ENCODE data around the gene BST1. TPM values are rescaled to one million over a fixed set of nuclear protein-coding genes. Genes with fewer than 3 reads are reported as not detected.

BST1 gene
- total and polyA plus RNA-seq, 3 donors from 2014 or later = 1.1 to 6.9 (median 1.6) TPM

DNA sequence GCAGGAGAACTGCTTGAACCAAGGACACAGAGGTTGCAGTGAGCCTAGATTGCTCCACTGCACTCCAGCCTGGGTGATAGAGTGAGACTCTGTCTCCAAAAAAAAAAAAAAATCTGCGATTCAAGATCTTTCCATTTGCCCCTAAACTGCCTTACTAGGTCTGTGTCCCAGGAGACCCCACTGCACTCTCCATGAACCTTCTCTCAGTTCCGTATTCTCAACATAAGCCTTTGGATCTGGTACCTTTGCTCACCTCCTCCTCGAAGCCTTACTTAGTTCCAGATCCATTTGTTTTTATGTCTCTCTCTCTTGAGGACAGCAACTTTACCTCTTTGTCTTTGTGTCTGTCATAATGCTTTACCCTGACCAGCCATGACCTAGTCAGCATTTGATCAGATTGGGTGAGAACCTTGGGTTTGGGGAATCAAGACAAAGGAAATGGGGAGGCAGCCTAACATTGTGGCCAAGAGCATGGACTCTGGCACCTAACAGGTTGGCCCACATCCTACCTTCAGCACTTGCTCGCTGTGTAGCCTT, 33.7 kb downstream of the BST1 start:
- TF ChIP-seq CTCF (IDR thresholded peaks at IDR 0.05) (no peak), POLR2A (IDR thresholded peaks at IDR 0.05) (no peak)
- 75 to 86% methylated on average over 4 of the region's 4 CpGs for WGBS, 2 donors
- H3K4me3 ChIP-seq = no peak overlapping the region
- no peaks in the 10 kb centered on the region for H3K27me3 ChIP-seq
- intact Hi-C loops (cut with DNase I; ENCODE audit: low total_unique reads) = no loop called here
- H3K27ac ChIP-seq = no peak overlapping the region
- no peaks in the 10 kb centered on the region for H3K36me3 ChIP-seq (ENCODE audit: low read depth, missing control alignments)
- H3K4me1 ChIP-seq = no peaks in the 10 kb centered on the region
- no peak for DNase-seq
- no peaks in the 10 kb centered on the region for H3K9me3 ChIP-seq

- Histone ChIP-seq H3K27me3 (no peaks in the 10 kb centered on the region), H3K4me3 (no peak overlapping the region), H3K9me3 (no peaks in the 10 kb centered on the region), H3K4me1 (no peaks in the 10 kb centered on the region), H3K36me3 (ENCODE audit: low read depth, missing control alignments) (no peaks in the 10 kb centered on the region), H3K27ac (no peak overlapping the region)
- no peak for TF ChIP-seq CTCF (IDR thresholded peaks at IDR 0.05)
- no peak for TF ChIP-seq POLR2A (IDR thresholded peaks at IDR 0.05)
- WGBS, 2 donors = 67 to 72% methylated on average over 3 of the region's 3 CpGs
- DNase-seq = no peak
- intact Hi-C loops (cut with DNase I; ENCODE audit: low total_unique reads) = no loop called here
Measured at GRCh38 chr4:15737255-15737654, 34.4 kb downstream of the BST1 start.

GRCh38 chr4:15738877-15739276, 36.0 kb downstream of the BST1 start:
- H3K27me3 ChIP-seq = no peaks in the 10 kb centered on the region
- no peaks in the 10 kb centered on the region for H3K4me1 ChIP-seq
- no peaks in the 10 kb centered on the region for H3K36me3 ChIP-seq (ENCODE audit: low read depth, missing control alignments)
- intact Hi-C loops (cut with DNase I; ENCODE audit: low total_unique reads) = no loop called here
- no peak overlapping the region for H3K4me3 ChIP-seq
- H3K27ac ChIP-seq = no peak overlapping the region
- H3K9me3 ChIP-seq = no peaks in the 10 kb centered on the region
- WGBS, 2 donors = 87 to 97% methylated on average over 1 of the region's 1 CpG
- no peak for DNase-seq
- TF ChIP-seq CTCF (IDR thresholded peaks at IDR 0.05) (no peak), POLR2A (IDR thresholded peaks at IDR 0.05) (no peak)

- Histone ChIP-seq H3K4me3 (no peak overlapping the region), H3K9me3 (no peaks in the 10 kb centered on the region), H3K27ac (no peak overlapping the region), H3K27me3 (no peaks in the 10 kb centered on the region), H3K4me1 (no peaks in the 10 kb centered on the region), H3K36me3 (ENCODE audit: low read depth, missing control alignments) (no peaks in the 10 kb centered on the region)
- no peak for DNase-seq
- intact Hi-C loops (cut with DNase I; ENCODE audit: low total_unique reads) = no loop called here
- WGBS, 2 donors = 87 to 90% methylated on average over 11 of the region's 11 CpGs
- TF ChIP-seq CTCF (IDR thresholded peaks at IDR 0.05) = no peak
Measured at GRCh38 chr4:15740764-15741404, 38.0 kb downstream of the BST1 start.

DNA sequence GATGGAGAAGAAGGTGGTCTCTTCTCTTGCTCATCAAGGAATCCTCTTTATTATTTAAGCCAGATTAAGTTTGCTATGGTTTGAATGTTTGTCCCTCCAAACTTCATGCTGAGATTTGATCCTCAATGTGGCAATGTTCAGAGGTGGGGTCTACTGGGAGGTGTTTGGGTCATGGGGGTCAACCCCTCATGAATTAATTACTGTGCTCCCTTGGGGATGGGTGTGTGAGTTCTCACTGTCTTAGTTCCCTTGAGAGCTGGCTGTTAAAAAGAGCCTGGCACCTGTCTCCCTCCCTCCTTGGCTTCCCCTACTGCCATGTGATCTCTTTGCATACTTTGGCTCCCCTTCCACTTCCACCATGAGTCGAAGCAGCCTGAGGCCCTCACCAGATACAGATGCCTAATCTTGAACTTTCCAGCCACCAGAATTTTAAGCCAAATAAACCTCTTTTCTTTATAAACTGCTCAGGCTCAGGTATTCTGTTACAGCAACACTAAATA, 39.3 kb downstream of the BST1 start:
- WGBS, 2 donors = 69 to 82% methylated on average over 1 of the region's 1 CpG

More for the DNA sequence above, 39.3 kb downstream of the BST1 start:
- H3K27ac ChIP-seq = no peak overlapping the region
- TF ChIP-seq CTCF (IDR thresholded peaks at IDR 0.05) (no peak), POLR2A (IDR thresholded peaks at IDR 0.05) (no peak)
- no peaks in the 10 kb centered on the region for H3K27me3 ChIP-seq
- H3K9me3 ChIP-seq = no peaks in the 10 kb centered on the region
- no peaks in the 10 kb centered on the region for H3K4me1 ChIP-seq
- H3K36me3 ChIP-seq (ENCODE audit: low read depth, missing control alignments) = no peaks in the 10 kb centered on the region
- intact Hi-C loops (cut with DNase I; ENCODE audit: low total_unique reads) = no loop called here
- no peak for DNase-seq
- no peak overlapping the region for H3K4me3 ChIP-seq

Data from testis (tissue), 3 donors.